HEK293 (cell line): ENCODE data around the gene NHSL2.

Experiments used
- CTCF ChIA-PET: fragments of 350-600 bp; formaldehyde crosslinking; extraction: SDS; loops from one replicate; lab custom pipeline; 2021; ENCODE audit warnings: antibody characterized with exemption; lab: Yijun Ruan, JAX
- POLR2A ChIA-PET: fragments of 300-600 bp; formaldehyde crosslinking; extraction: SDS; loops from one replicate; lab custom pipeline; 2020; ENCODE audit warnings: antibody characterized with exemption, inconsistent platforms; lab: Yijun Ruan, JAX
- H3K27ac ChIP-seq: fragments of 200-500 bp; sonication (Bioruptor generic); 2 replicates; pipeline ENCODE4 v1.5.1; 2014; ENCODE audit warnings: low read depth, low read length, control low read depth, inconsistent platforms; ENCODE audit errors: extremely low read depth
- H3K36me3 ChIP-seq, 2 experiments: fragments of 200-500 bp in 1 of 2; sonication (Bioruptor generic) in 1 of 2; 1 replicate in 1 of 2; 2 replicates in 1 of 2; pipeline ENCODE4 v1.5.1; 2014 to 2017; ENCODE audit warnings: inconsistent platforms in 2 of 2, low read length in 2 of 2; ENCODE audit not compliant: control insufficient read depth in 2 of 2, insufficient read depth in 1 of 2
- H3K4me1 ChIP-seq: fragments of 200-500 bp; sonication (Bioruptor generic); 2 replicates; pipeline ENCODE4 v1.5.1; 2014; ENCODE audit warnings: mild to moderate bottlenecking, low read length, inconsistent platforms; ENCODE audit not compliant: control insufficient read depth, insufficient read depth
- H3K4me3 ChIP-seq: 2 replicates; pipeline ENCODE4 v1.5.1; 2011; ENCODE audit warnings: low read depth, mild to moderate bottlenecking, control low read depth, low read length, moderate library complexity
- H3K9me3 ChIP-seq: fragments of 200-500 bp; sonication (Bioruptor generic); 2 replicates; pipeline ENCODE4 v1.5.1; 2014; ENCODE audit warnings: low read depth, low read length, inconsistent platforms; ENCODE audit not compliant: control insufficient read depth, insufficient read depth
- GLIS1 ChIP-seq: fragments of 450-650 bp; formaldehyde crosslinking; IDR thresholded peaks from 2 replicates; pipeline ENCODE4 v1.5.1; 2016; ENCODE audit warnings: missing biosample characterization, missing genetic modification characterization
- HIC1 ChIP-seq: fragments of 450-650 bp; formaldehyde crosslinking; IDR thresholded peaks from 2 replicates; pipeline ENCODE4 v1.5.1; 2016; ENCODE audit warnings: missing biosample characterization, missing genetic modification characterization
- HOXD13 ChIP-seq: sonication (generic); formaldehyde crosslinking; IDR thresholded peaks from 2 replicates; pipeline ENCODE4 v1.8.0; 2022; ENCODE audit warnings: missing genetic modification reagents, borderline replicate concordance
- INSM2 ChIP-seq: fragments of 450-650 bp; formaldehyde crosslinking; IDR thresholded peaks from 2 replicates; pipeline ENCODE4 v1.5.1; 2016; ENCODE audit warnings: missing biosample characterization, missing genetic modification characterization
- KLF17 ChIP-seq: fragments of 450-650 bp; formaldehyde crosslinking; IDR thresholded peaks from 2 replicates; pipeline ENCODE4 v1.5.1; 2016; ENCODE audit warnings: missing biosample characterization, missing genetic modification characterization
- KLF7 ChIP-seq: fragments of 450-650 bp; formaldehyde crosslinking; IDR thresholded peaks from 2 replicates; pipeline ENCODE4 v1.5.1; 2016; ENCODE audit warnings: missing biosample characterization, missing genetic modification characterization, borderline replicate concordance
- OSR2 ChIP-seq: fragments of 450-650 bp; formaldehyde crosslinking; IDR thresholded peaks from 2 replicates; pipeline ENCODE4 v1.5.1; 2016; ENCODE audit warnings: missing biosample characterization, missing genetic modification characterization
- PRDM10 ChIP-seq: fragments of 450-650 bp; formaldehyde crosslinking; IDR thresholded peaks from 2 replicates; pipeline ENCODE4 v1.5.1; 2016; ENCODE audit warnings: missing biosample characterization, missing genetic modification characterization
- PRDM6 ChIP-seq: fragments of 450-650 bp; formaldehyde crosslinking; IDR thresholded peaks from 2 replicates; pipeline ENCODE4 v1.5.1; 2017; ENCODE audit warnings: missing biosample characterization, missing genetic modification characterization
- YY2 ChIP-seq: fragments of 450-650 bp; formaldehyde crosslinking; IDR thresholded peaks from 2 replicates; pipeline ENCODE4 v1.5.1; 2016; ENCODE audit warnings: missing biosample characterization, missing genetic modification characterization
- ZBTB48 ChIP-seq: fragments of 450-650 bp; formaldehyde crosslinking; IDR thresholded peaks from 2 replicates; pipeline ENCODE4 v1.5.1; 2016; ENCODE audit warnings: missing biosample characterization, missing genetic modification characterization
- ZBTB6 ChIP-seq: fragments of 450-650 bp; formaldehyde crosslinking; IDR thresholded peaks from 2 replicates; pipeline ENCODE4 v1.5.1; 2017; ENCODE audit warnings: missing biosample characterization, missing genetic modification characterization
- ZFP37 ChIP-seq: fragments of 450-650 bp; formaldehyde crosslinking; IDR thresholded peaks from 2 replicates; pipeline ENCODE4 v1.5.1; 2016; ENCODE audit warnings: missing biosample characterization, missing genetic modification characterization
- ZFP41 ChIP-seq: fragments of 450-650 bp; formaldehyde crosslinking; IDR thresholded peaks from 2 replicates; pipeline ENCODE4 v1.5.1; 2016; ENCODE audit warnings: missing biosample characterization, missing genetic modification characterization, borderline replicate concordance
- ZNF174 ChIP-seq: fragments of 450-650 bp; formaldehyde crosslinking; IDR thresholded peaks from 2 replicates; pipeline ENCODE4 v1.5.0; 2017; ENCODE audit warnings: missing biosample characterization, mild to moderate bottlenecking, missing genetic modification characterization
- ZNF184 ChIP-seq: fragments of 450-650 bp; IDR thresholded peaks from 2 replicates; pipeline ENCODE4 v1.5.1; 2018; ENCODE audit warnings: missing biosample characterization, mild to moderate bottlenecking, missing genetic modification characterization
- ZNF623 ChIP-seq: fragments of 450-650 bp; formaldehyde crosslinking; IDR thresholded peaks from 2 replicates; pipeline ENCODE4 v1.5.1; 2016; ENCODE audit warnings: missing biosample characterization, missing genetic modification characterization
- ZNF639 ChIP-seq: fragments of 450-650 bp; formaldehyde crosslinking; IDR thresholded peaks from 2 replicates; pipeline ENCODE4 v1.5.1; 2016; ENCODE audit warnings: missing biosample characterization, missing genetic modification characterization
- ZNF776 ChIP-seq: fragments of 450-650 bp; formaldehyde crosslinking; IDR thresholded peaks from 2 replicates; pipeline ENCODE4 v1.5.0; 2017; ENCODE audit warnings: missing biosample characterization, missing genetic modification characterization, borderline replicate concordance

The NHSL2 gene

GRCh38 chrX:72029483-72030411 is 119.1 kb downstream of the NHSL2 start:
- POLR2A ChIA-PET = interaction anchor here (1.0 kb wide), 1 partner anchor 247 kb away, joined by 6 read pairs; the partner anchor contains the start of gene RPS4X
- H3K27ac ChIP-seq = no peak overlapping the region
- peak; percentile 57 for TF ChIP-seq HIC1 (tag by site-specific recombination)
- peak; percentile 97 for TF ChIP-seq PRDM10 (tag by site-specific recombination)
- TF ChIP-seq ZBTB6 = no peak
- TF ChIP-seq ZFP37 (tag by site-specific recombination) = peak; percentile 59; the same call in 1 of the 2 replicates
- no peak for TF ChIP-seq ZFP41
- no peak for TF ChIP-seq ZNF639
- no peak for TF ChIP-seq HOXD13 (CRISPR knock-in tag)
- TF ChIP-seq KLF7 (tag by site-specific recombination) = no peak
- TF ChIP-seq YY2 = no peak
- TF ChIP-seq OSR2 = peak; percentile 34; the same call in 1 of the 2 replicates
- peak; percentile 56; the same call in 1 of the 2 replicates for TF ChIP-seq ZBTB48
- no peak for TF ChIP-seq ZNF174 (tag by site-specific recombination)
- TF ChIP-seq KLF17 (tag by site-specific recombination) = no peak
- no peak for TF ChIP-seq ZNF776 (tag by site-specific recombination)
- TF ChIP-seq PRDM6 = peak; percentile 54; the same call in 1 of the 2 replicates
- peak; percentile 69; the same call in 1 of the 2 replicates for TF ChIP-seq INSM2 (tag by site-specific recombination)
- no peak for TF ChIP-seq GLIS1 (tag by site-specific recombination)
- TF ChIP-seq ZNF623 = no peak
- 0 out of 2 replicates have a peak, but pooled peaks have one; percentile 53 for TF ChIP-seq ZNF184 (tag by site-specific recombination)

More at GRCh38 chrX:72029483-72030411, 119.1 kb downstream of the NHSL2 start:
- Histone ChIP-seq H3K4me3 (no peak overlapping the region), H3K9me3 (no peaks in the 10 kb centered on the region; the same call in 1 of the 2 replicates), H3K4me1 (no peaks in the 10 kb centered on the region), H3K36me3 (no peaks in the 10 kb centered on the region)
- CTCF ChIA-PET = interaction anchor here (0.6 to 5.1 kb wide), 12 partner anchors 9 to 205 kb away, joined by 3 to 81 read pairs (median 4); no protein-coding TSS in a partner anchor
